Measurements from ENCODE around the gene SPCS2.

DNA sequence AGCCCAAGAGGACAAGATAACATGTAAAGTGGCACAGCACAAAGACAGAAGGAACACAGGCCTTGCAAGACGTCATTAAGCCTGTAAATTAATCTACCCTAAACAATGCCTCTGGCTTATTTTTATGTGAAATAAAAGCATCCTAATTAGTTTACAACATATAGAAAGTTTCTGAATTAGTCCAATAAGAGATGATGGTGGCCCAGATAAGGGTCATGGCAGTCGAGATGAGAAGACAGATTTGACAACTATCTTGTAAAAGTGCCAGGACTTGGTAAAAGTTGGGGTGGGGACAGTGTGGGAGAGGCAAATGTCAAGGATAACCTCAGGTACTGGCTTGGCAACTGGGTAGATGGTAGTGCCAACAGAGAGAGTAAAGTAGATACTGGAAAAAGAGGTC, 13.8 kb upstream of the SPCS2 start:
- TF ChIP-seq NR1H2 (CRISPR knock-in tag; IDR thresholded peaks at IDR 0.05): no peak
- TF ChIP-seq, protein P1, sequence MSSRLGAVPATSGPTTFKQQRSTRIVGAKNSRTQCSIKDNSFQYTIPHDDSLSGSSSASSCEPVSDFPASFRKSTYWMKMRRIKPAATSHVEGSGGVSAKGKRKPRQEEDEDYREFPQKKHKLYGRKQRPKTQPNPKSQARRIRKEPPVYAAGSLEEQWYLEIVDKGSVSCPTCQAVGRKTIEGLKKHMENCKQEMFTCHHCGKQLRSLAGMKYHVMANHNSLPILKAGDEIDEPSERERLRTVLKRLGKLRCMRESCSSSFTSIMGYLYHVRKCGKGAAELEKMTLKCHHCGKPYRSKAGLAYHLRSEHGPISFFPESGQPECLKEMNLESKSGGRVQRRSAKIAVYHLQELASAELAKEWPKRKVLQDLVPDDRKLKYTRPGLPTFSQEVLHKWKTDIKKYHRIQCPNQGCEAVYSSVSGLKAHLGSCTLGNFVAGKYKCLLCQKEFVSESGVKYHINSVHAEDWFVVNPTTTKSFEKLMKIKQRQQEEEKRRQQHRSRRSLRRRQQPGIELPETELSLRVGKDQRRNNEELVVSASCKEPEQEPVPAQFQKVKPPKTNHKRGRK (CRISPR knock-in tag; IDR thresholded peaks at IDR 0.05; ENCODE audit: borderline replicate concordance): no peak
- TF ChIP-seq ELF4 (CRISPR knock-in tag; IDR thresholded peaks at IDR 0.05; ENCODE audit: low read depth): no peak
- TF ChIP-seq, protein P2, sequence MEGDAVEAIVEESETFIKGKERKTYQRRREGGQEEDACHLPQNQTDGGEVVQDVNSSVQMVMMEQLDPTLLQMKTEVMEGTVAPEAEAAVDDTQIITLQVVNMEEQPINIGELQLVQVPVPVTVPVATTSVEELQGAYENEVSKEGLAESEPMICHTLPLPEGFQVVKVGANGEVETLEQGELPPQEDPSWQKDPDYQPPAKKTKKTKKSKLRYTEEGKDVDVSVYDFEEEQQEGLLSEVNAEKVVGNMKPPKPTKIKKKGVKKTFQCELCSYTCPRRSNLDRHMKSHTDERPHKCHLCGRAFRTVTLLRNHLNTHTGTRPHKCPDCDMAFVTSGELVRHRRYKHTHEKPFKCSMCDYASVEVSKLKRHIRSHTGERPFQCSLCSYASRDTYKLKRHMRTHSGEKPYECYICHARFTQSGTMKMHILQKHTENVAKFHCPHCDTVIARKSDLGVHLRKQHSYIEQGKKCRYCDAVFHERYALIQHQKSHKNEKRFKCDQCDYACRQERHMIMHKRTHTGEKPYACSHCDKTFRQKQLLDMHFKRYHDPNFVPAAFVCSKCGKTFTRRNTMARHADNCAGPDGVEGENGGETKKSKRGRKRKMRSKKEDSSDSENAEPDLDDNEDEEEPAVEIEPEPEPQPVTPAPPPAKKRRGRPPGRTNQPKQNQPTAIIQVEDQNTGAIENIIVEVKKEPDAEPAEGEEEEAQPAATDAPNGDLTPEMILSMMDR (IDR thresholded peaks at IDR 0.05): no peak
- TF ChIP-seq, protein P3, sequence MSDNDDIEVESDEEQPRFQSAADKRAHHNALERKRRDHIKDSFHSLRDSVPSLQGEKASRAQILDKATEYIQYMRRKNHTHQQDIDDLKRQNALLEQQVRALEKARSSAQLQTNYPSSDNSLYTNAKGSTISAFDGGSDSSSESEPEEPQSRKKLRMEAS (CRISPR knock-in tag; IDR thresholded peaks at IDR 0.05): no peak
- no peak for TF ChIP-seq NR3C1 (CRISPR knock-in tag; conservative IDR thresholded peaks at IDR 0.05; ENCODE audit: low read depth)
- TF ChIP-seq SP1 (CRISPR knock-in tag; conservative IDR thresholded peaks at IDR 0.05): no peak
